Erythroblast (primary cell): ENCODE data around the gene CYP3A5.

Experiments
- DNase-seq, 2 experiments: peaks; one replicate each; lab custom pipeline; 2025; lab: John Stamatoyannopoulos, UW
- GATA1 ChIP-seq: IDR thresholded peaks from 2 replicates; pipeline ENCODE4 v1.6.1; 2011; ENCODE audit warnings: low read depth, mild to moderate bottlenecking, control low read depth, low read length, moderate library complexity
- POLR2A ChIP-seq: IDR thresholded peaks from 2 replicates; pipeline ENCODE4 v1.6.1; 2011; ENCODE audit warnings: mild to moderate bottlenecking, low read length

CYP3A5 gene

DNA sequence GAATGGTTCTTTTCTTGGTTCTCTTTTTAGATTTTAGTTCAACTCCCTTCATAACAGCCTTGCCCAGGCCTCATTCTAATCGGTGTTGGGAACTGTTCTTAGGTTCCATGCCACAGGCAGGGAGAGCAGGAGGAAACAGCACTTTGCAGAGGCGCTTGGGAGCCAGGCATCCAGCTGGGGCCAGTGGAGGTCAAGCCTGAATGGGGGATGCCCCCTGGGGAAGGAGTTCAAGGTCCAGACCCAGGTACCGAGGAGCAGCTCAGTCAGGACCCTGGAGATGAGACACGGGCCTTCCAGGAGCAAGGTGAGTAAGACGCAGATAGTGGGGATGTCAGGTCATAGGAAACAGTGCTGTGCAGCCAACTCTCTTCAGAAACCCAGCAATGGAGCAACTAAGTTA, 58.5 kb downstream of the CYP3A5 start:
- TF ChIP-seq GATA1 (no peak), POLR2A (no peak)
- DNase-seq = no peak

DNA sequence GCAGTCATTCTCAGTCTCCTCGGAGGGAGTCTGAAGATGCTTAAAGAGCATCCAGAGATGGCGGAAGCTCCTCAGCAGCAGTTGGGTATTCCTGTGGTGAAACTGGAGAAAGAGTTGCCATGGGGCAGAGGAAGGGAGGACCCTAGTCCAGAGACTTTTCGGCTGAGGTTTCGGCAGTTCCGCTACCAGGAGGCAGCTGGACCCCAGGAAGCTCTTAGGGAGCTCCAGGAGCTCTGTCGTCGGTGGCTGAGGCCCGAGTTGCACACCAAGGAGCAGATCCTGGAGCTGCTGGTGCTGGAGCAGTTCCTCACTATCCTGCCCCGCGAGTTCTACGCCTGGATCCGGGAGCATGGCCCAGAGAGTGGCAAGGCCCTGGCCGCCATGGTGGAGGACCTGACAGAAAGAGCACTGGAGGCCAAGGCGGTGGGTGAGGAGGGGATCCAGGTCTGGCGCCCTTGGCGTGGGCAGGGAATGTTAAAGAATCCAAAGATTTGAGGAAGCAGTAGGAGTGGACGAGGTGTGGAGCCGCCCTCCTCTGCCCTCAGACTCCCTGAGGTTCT, 60.1 kb downstream of the CYP3A5 start:
- no peak for DNase-seq
- TF ChIP-seq GATA1 (no peak), POLR2A (no peak)

DNA sequence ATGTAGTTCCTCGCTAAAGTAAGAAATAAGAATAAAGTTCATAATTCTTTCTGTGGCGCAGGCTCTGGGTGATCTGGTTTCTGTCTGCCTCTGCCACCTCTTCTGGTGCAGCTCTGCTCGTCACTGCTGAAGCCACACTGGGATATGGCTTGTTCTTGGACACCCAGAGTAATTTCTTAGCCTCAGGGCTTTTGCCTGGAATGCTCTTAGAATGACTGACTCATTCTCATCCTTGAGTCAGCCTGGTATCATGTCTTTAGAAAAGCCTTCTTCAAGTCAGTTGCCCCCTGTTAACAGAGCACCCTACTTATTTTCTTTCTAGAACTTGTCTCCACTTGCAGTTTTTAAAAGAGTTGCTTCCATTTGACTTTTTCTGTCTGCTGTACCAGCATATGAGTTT, 61.1 kb downstream of the CYP3A5 start:
- TF ChIP-seq GATA1 = no peak
- no peak for TF ChIP-seq POLR2A
- DNase-seq = no peak

DNA sequence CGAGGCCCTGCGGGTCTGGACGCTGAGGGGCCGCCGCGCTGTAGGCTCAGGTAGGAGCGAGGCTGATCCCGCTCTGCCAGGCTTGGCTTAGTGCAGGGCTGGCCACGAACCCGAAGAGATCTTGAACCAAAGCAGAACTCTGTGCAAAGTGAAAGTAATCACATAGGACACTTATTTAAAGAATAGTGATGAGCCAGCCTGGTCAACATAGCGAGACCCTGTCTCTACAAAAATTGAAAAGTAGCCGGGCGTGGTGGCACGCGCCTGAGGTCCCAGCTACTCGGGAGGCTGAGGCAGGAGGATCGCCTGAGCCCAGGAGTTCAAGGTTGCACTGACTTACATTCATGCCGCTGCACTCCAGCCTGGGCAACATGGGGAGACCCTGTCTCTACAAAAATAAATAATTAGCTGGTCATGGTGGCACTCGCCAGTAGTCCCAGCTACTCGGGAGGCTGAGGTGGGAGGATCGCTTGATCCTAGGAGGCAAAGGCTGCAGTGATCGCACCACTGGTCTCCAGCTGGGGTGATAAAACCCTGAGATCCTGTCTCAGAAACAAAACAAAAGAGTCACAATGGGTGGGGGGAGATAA, 62.5 kb downstream of the CYP3A5 start:
- DNase-seq = no peak

DNA sequence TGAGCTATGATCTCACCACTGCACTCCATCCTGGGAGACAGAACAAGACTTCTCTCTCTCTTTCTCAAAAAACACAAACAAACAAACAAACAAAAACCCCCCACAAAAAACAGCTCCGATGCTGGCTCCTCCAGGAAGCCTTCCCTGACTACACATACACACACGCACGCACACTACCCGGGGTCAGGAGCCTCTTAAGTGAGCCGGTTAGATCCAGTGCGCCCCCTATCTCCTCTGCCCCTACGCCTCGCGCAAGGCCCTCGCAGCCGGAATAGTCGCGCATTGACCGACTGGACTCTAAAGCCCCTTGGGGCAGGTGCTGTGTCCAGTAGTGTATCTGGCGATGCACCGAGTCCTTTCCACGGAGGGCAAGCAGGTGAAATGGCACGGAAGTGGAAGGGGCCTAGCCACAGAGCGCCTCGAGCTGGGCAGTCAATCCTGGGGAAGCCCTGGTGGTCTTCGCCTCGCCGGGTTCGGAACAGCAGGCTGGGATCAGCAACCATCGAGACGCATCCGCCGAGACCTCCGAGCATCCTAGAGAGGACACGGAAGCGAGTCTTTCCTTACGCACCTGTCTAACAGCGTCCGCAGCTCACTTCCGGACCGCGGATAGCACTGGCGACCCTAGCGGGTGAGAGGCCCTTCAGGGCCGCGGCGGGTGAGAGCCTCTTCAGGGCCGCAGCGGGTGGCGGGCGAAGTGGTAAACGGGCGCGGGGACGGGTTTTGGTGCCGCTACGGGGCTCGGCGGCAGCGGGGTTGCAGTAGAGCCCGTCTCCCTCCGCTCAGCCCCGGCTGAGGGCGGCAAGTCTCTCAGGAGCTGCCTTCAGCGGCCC, 63.2 kb downstream of the CYP3A5 start, which contains the start of gene ZSCAN25:
Gene ZSCAN25, plus strand, starts transcription at position 588 of the 833 bp plus-strand sequence. CDS start 2,661 bp downstream, outside the sequence.
- DNase-seq = peak; percentile 94 to 95

More for the DNA sequence above, 62.5 kb downstream of the CYP3A5 start:
- TF ChIP-seq POLR2A (no peak), GATA1 (no peak)

DNA sequence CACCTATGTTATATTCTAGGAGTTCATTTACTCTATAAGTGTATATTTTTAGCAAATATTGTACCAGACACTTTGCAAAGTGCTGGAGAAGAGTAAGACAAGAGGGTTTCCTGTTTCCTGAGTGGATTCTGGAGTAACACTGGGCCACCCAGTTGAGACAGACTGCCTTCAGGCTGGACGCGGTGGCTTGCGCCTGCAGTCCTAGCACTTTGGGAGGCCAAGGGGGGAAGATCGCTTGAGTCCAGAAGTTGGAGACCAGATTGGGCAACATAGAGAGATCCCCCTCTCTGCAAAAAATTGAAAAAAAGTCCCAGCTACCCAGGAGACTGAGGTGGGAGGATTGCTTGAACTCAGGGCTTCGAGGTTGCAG, 63.8 kb downstream of the CYP3A5 start:
- TF ChIP-seq GATA1 = no peak
- no peak for DNase-seq

More for the DNA sequence above, 63.2 kb downstream of the CYP3A5 start, which contains the start of gene ZSCAN25:
- TF ChIP-seq GATA1 (no peak), POLR2A (peak; percentile 82)

DNA sequence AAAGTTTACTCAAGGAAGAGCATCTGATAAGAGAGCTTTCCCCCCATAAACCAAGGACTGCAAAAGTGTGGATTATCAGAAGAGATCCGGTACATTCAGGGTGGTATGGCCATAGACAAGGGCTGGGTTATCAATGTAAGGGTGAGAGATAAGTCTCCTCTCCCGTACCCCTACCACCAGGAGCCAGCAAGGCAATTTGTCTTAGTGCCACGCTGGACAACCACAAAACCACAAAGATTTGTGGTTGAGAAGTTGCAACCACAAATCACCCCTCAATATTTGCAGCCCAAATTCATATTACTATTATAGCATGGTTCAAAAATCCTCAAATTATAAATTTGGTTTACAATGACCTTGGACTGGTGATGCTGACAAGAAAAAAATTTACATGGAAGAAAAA, 65.3 kb downstream of the CYP3A5 start:
- DNase-seq = no peak
- TF ChIP-seq POLR2A (no peak), GATA1 (no peak)

DNA sequence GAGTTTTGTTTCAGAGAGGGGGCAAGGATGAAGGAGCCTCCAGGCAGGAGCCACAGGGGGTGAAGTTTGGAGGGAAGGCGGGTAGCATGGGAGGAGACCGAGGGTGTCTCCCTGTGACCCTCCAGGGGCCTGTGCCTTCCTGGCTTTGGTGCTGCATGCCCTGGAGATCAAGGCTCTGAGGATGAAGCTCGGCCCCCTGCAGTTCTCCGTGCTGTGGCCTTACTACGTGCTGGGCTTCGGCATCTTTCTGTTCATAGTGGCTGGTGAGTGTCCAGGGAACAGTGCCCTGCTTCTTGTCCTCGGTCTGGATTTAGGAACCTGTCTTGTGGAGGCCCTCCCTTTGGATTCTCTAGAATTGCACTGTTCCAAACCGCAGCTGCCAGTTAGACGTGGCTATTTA, 72.2 kb downstream of the CYP3A5 start:
- TF ChIP-seq POLR2A = no peak
- TF ChIP-seq GATA1 = no peak
- DNase-seq = no peak

DNA sequence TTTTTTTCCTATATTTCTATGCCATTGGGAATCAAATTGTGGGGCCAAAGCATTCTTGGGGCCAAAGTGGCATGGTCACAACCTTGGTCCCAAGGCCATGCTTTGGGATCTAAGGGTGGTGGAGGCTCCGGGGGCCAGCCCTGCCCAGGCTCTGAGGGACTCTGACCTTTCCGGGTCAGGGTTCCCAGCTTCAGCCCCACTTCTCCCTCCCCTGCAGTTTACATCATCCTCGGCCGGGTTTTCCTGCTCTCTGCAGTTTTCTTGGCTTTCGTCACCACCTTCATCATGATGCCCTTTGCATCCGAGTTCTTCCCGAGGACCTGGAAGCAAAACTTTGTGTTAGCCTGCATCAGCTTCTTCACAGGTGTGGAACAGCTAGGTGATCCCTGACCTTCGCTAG, 73.3 kb downstream of the CYP3A5 start:
- TF ChIP-seq POLR2A = no peak
- no peak for TF ChIP-seq GATA1
- DNase-seq = no peak

DNA sequence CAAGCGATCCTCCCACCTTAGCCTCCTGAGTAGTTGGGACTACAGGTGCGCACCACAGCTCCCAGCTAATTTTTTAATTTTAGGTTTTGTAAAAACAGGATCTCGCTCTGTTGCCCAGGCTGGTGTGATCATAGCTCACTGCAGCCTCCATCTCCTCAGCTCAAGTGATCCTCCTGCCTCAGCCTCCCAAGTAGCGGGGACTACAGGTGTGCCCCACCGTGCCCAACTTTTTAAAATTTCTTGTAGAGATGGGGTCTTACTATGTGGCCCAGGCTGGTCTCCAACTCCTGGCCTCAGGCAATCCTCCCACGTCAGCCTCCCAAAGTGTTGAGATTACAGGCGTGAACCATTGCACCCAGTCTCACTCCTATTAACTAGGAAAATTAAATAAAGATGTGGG, 74.3 kb downstream of the CYP3A5 start:
- DNase-seq = no peak
- no peak for TF ChIP-seq GATA1
- TF ChIP-seq POLR2A = no peak

DNA sequence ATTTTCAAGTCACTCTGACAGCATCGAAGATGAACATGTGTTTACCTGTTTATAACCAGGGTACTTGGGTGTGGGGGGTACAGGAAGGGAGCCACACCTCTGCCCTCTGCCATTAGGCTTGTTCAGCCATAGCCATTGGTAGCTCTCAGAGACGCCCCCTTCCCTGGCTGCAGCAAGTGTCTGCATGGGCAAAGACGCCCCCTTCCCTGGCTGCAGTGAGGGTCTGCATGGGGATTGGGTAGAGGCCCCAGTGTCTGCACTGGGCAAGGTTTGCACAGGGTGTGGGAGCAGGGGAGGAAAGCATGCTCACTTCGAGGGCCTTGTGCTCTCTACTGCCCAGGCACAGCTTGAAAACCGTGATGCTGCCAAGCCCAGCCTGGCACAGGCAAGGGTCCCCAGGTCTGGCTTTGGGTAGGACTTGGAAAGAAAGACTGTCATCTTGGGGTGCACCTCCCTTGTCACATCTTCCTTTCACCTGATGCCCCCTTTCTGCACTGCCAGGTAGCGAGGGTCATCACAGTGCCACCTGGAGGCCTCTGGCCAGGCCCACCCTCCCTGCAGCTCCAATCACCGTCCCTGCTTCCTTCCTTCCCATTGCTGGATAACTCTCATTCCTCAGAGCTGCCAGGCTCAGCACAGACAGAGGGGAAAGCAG, 78.0 kb downstream of the CYP3A5 start:
- TF ChIP-seq GATA1 (no peak), POLR2A (no peak)
- DNase-seq = no peak

DNA sequence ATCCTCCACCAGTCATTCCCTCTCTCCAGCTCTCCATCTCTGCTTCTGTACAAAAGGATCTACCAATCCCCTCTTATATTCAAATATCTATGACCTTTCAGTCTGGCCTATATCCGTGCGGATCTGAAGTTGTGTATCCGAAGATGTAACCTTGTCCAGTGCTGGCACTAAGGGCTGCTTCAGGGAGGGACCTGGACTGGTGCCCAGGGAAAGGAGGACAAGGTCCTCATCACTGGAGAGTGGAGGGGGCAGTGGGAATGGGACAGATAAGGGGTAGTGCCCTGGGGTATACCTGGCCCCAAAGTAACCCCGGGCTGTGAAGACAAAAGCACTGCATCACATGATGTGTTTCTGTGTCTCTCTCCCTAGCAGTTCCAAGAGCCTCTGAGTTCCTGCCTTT, 80.0 kb downstream of the CYP3A5 start:
- TF ChIP-seq POLR2A (no peak), GATA1 (no peak)
- no peak for DNase-seq
